ENCODE measurements around the gene IL10RB.
"Not testable (repeated sequence)": the region's sequence is repeated elsewhere in the genome, so short reads cannot be mapped to it uniquely, and the experiment has no call there.

IL10RB gene

DNA sequence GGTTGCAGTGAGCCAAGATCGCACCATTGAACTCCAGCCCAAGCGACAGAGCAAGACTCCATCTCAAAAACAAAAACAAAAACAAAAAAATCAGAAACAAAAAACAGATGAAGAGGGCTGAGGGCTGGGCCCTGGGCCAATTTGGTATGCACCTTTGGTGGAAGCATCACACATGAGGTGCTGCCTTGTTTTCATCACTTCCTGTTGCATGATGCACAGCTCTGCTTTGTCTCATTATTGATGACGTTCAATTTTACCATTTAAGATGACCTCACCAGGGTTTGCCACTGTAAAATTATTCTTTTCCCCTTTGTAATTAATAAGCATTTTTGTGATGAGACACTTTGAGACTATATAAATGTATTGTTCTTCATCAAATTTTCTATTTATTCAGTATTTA is 46.2 kb upstream of the IL10RB start:
- ATAC-seq, result no peak
- TF ChIP-seq, protein P1, sequence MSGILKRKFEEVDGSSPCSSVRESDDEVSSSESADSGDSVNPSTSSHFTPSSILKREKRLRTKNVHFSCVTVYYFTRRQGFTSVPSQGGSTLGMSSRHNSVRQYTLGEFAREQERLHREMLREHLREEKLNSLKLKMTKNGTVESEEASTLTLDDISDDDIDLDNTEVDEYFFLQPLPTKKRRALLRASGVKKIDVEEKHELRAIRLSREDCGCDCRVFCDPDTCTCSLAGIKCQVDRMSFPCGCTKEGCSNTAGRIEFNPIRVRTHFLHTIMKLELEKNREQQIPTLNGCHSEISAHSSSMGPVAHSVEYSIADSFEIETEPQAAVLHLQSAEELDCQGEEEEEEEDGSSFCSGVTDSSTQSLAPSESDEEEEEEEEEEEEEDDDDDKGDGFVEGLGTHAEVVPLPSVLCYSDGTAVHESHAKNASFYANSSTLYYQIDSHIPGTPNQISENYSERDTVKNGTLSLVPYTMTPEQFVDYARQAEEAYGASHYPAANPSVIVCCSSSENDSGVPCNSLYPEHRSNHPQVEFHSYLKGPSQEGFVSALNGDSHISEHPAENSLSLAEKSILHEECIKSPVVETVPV (CRISPR knock-in tag; IDR thresholded peaks at IDR 0.05), result no peak
- TF ChIP-seq RARB (CRISPR knock-in tag; IDR thresholded peaks at IDR 0.05), result no peak
- TF ChIP-seq, protein P2, sequence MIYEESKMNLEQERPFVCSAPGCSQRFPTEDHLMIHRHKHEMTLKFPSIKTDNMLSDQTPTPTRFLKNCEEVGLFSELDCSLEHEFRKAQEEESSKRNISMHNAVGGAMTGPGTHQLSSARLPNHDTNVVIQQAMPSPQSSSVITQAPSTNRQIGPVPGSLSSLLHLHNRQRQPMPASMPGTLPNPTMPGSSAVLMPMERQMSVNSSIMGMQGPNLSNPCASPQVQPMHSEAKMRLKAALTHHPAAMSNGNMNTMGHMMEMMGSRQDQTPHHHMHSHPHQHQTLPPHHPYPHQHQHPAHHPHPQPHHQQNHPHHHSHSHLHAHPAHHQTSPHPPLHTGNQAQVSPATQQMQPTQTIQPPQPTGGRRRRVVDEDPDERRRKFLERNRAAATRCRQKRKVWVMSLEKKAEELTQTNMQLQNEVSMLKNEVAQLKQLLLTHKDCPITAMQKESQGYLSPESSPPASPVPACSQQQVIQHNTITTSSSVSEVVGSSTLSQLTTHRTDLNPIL (CRISPR knock-in tag; IDR thresholded peaks at IDR 0.05; ENCODE audit: low read depth), result no peak
- no peak for TF ChIP-seq CSDC2 (CRISPR knock-in tag; IDR thresholded peaks at IDR 0.05)
- TF ChIP-seq OSR1 (CRISPR knock-in tag; IDR thresholded peaks at IDR 0.05), result no peak
- no peak for TF ChIP-seq PPARA (CRISPR knock-in tag; IDR thresholded peaks at IDR 0.05; ENCODE audit: borderline replicate concordance)
- no peak for TF ChIP-seq ZFP3 (CRISPR knock-in tag; IDR thresholded peaks at IDR 0.05)
- TF ChIP-seq ZNF70 (CRISPR knock-in tag; IDR thresholded peaks at IDR 0.05), result no peak
- TF ChIP-seq GLIS3 (CRISPR knock-in tag; IDR thresholded peaks at IDR 0.05), result no peak
- TF ChIP-seq TOX (CRISPR knock-in tag; IDR thresholded peaks at IDR 0.05; ENCODE audit: borderline replicate concordance), result no peak
- TF ChIP-seq, protein P3, sequence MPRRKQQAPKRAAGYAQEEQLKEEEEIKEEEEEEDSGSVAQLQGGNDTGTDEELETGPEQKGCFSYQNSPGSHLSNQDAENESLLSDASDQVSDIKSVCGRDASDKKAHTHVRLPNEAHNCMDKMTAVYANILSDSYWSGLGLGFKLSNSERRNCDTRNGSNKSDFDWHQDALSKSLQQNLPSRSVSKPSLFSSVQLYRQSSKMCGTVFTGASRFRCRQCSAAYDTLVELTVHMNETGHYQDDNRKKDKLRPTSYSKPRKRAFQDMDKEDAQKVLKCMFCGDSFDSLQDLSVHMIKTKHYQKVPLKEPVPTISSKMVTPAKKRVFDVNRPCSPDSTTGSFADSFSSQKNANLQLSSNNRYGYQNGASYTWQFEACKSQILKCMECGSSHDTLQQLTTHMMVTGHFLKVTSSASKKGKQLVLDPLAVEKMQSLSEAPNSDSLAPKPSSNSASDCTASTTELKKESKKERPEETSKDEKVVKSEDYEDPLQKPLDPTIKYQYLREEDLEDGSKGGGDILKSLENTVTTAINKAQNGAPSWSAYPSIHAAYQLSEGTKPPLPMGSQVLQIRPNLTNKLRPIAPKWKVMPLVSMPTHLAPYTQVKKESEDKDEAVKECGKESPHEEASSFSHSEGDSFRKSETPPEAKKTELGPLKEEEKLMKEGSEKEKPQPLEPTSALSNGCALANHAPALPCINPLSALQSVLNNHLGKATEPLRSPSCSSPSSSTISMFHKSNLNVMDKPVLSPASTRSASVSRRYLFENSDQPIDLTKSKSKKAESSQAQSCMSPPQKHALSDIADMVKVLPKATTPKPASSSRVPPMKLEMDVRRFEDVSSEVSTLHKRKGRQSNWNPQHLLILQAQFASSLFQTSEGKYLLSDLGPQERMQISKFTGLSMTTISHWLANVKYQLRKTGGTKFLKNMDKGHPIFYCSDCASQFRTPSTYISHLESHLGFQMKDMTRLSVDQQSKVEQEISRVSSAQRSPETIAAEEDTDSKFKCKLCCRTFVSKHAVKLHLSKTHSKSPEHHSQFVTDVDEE (CRISPR knock-in tag; IDR thresholded peaks at IDR 0.05), result no peak
- no peak for TF ChIP-seq TCF4 (CRISPR knock-in tag; IDR thresholded peaks at IDR 0.05; ENCODE audit: borderline replicate concordance)
- no peak for TF ChIP-seq PATZ1 (CRISPR knock-in tag; IDR thresholded peaks at IDR 0.05; ENCODE audit: borderline replicate concordance)
- TF ChIP-seq ARNTL (CRISPR knock-in tag; IDR thresholded peaks at IDR 0.05; ENCODE audit: borderline replicate concordance, low read depth), result no peak

- not testable (repeated sequence) for ATAC-seq
Observed at GRCh38 chr21:33225376-33225775, 40.8 kb upstream of the IL10RB start.

DNA sequence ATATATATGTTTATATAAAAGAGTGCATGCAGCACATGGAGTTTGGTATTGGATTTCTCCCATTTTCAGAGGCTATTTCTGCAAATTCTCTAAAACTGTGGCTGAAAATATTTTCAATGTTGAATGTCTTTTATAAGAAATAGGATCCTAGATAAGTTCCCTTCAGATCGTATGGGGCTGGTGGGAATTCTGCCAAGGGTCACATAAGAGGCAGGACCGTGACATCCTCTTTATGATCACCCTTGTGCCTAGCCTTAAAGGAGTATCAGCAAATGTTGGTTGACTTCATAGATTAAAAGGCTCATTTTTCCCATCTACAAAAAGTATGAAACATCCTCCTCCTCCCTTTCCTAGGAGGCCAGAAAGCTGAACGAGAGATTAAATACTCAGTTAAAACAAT is 37.7 kb upstream of the IL10RB start:
- TF ChIP-seq SNAI2 (CRISPR knock-in tag; IDR thresholded peaks at IDR 0.05) (no peak), RARB (CRISPR knock-in tag; IDR thresholded peaks at IDR 0.05) (no peak), ZNF565 (CRISPR knock-in tag; conservative IDR thresholded peaks at IDR 0.05; ENCODE audit: low read depth) (no peak), ARNTL (CRISPR knock-in tag; IDR thresholded peaks at IDR 0.05; ENCODE audit: borderline replicate concordance, low read depth) (no peak), PPARA (CRISPR knock-in tag; IDR thresholded peaks at IDR 0.05; ENCODE audit: borderline replicate concordance) (no peak), TCF4 (CRISPR knock-in tag; IDR thresholded peaks at IDR 0.05; ENCODE audit: borderline replicate concordance) (no peak), ISL1 (CRISPR knock-in tag; IDR thresholded peaks at IDR 0.05) (no peak), OSR1 (CRISPR knock-in tag; IDR thresholded peaks at IDR 0.05) (no peak)
- TF ChIP-seq, protein P1 (CRISPR knock-in tag; IDR thresholded peaks at IDR 0.05), result no peak
- TF ChIP-seq, protein P3 (CRISPR knock-in tag; IDR thresholded peaks at IDR 0.05), result no peak
- no peak for ATAC-seq

Data from SK-N-SH treated with all-trans-retinoic acid at 6 μM for 48 hours (cell line).